ENCODE data around the gene QRFP. TPM values are rescaled to one million over a fixed set of nuclear protein-coding genes. Genes with fewer than 3 reads are reported as not detected.

QRFP gene
- total RNA-seq, 4 donors from 2014 or later, result not detected

DNA sequence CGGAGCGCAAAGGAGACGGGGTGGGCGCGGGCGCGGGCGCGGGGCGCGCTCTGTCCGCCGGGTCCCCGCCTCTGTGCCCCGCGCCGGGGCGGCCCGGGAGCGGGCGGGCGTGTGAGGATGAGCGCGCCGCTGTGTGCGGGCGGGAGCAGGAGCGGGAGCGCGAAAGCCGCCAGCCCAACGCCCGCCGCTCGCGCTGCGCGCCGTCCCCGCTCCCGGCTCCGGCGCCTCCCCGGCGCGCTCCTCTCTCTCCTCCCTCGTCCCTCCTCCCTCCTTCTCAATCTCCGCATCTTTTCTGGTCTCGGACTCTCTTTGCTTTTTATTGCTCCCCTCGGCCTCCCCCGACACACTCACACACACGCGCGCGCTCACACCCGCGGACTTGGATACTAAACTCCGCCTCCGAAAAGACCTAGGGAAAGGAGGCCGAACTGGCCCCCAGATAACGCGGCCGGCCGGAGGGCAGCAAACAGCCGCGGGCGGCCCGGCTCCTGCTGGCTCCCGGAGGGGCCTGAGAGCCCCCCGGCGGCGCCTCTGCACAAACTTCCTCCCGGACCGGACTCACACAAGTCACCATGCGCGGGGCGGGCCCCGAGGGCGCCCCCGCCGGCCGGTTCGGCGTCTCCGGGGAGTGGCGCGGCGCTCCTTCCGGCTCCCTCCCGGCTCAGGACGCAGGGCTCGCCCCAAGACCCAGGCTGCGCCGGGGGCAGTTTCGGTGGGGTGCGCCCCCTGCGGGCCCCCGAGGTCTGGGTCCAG is 42.2 kb upstream of the QRFP start, which contains the start of gene FIBCD1:
Gene FIBCD1 (minus strand): TSS at position 596 of the 753 bp plus-strand sequence. CDS start 640 bp downstream, outside the sequence.
- H3K4me1 ChIP-seq, result peaks cover 0 to 27% of the 10 kb centered on the region in 2 donors
- H3K27ac ChIP-seq, result no peak within 1 kb of the TSS
- H3K4me3 ChIP-seq, result peak within 1 kb of the TSS in 1 of 2 donors; percentile 20
- H3K27me3 ChIP-seq, result peaks cover 17 to 29% of the 10 kb centered on the region in 2 donors
- no peaks in the 10 kb centered on the region for H3K36me3 ChIP-seq
- H3K9me3 ChIP-seq, result no peaks in the 10 kb centered on the region
- DNase-seq, result no peak
- TF ChIP-seq, protein P1, sequence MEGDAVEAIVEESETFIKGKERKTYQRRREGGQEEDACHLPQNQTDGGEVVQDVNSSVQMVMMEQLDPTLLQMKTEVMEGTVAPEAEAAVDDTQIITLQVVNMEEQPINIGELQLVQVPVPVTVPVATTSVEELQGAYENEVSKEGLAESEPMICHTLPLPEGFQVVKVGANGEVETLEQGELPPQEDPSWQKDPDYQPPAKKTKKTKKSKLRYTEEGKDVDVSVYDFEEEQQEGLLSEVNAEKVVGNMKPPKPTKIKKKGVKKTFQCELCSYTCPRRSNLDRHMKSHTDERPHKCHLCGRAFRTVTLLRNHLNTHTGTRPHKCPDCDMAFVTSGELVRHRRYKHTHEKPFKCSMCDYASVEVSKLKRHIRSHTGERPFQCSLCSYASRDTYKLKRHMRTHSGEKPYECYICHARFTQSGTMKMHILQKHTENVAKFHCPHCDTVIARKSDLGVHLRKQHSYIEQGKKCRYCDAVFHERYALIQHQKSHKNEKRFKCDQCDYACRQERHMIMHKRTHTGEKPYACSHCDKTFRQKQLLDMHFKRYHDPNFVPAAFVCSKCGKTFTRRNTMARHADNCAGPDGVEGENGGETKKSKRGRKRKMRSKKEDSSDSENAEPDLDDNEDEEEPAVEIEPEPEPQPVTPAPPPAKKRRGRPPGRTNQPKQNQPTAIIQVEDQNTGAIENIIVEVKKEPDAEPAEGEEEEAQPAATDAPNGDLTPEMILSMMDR (IDR thresholded peaks at IDR 0.05), result no peak
- no peak for TF ChIP-seq POLR2A (IDR thresholded peaks at IDR 0.05)
- intact Hi-C loops (cut with DNase I; ENCODE audit: low total_unique reads), result loop anchor here (5.0 kb wide), 1 partner anchor 237 kb away; no protein-coding TSS in a partner anchor

DNA sequence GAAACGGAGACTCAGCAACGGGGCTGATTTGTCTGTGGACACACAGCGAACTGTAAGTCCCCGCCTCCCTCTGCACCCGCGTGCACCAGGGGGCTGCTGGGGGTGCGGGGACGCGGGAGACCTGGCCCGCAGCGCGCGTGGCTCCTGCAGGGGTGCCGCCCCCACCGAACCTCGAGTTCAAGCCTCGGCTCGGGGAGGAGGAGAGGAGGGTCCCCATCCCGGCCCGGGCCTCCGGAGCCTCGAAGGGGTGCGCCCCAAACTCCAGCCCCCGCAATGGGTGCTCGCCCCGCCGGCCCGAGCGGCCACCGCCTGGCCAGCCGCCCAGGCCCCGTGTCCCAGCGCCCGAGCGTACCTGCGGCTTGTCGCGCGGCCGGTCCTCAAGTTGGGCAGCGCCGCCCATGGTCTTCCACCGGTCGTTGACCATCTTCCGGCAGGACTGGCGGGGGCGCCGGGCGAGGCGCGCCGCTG is 41.6 kb upstream of the QRFP start:
- no peak overlapping the region for H3K4me3 ChIP-seq
- TF ChIP-seq, protein P1 (IDR thresholded peaks at IDR 0.05), result no peak
- no peak for TF ChIP-seq POLR2A (IDR thresholded peaks at IDR 0.05)
- no peaks in the 10 kb centered on the region for H3K9me3 ChIP-seq
- H3K4me1 ChIP-seq, result peaks cover 0 to 27% of the 10 kb centered on the region in 2 donors
- DNase-seq, result no peak
- no peak overlapping the region for H3K27ac ChIP-seq
- peaks cover 17 to 33% of the 10 kb centered on the region in 2 donors for H3K27me3 ChIP-seq
- H3K36me3 ChIP-seq, result no peaks in the 10 kb centered on the region
- intact Hi-C loops (cut with DNase I; ENCODE audit: low total_unique reads), result loop anchor here (5.0 kb wide), 1 partner anchor 236 kb away; no protein-coding TSS in a partner anchor

DNA sequence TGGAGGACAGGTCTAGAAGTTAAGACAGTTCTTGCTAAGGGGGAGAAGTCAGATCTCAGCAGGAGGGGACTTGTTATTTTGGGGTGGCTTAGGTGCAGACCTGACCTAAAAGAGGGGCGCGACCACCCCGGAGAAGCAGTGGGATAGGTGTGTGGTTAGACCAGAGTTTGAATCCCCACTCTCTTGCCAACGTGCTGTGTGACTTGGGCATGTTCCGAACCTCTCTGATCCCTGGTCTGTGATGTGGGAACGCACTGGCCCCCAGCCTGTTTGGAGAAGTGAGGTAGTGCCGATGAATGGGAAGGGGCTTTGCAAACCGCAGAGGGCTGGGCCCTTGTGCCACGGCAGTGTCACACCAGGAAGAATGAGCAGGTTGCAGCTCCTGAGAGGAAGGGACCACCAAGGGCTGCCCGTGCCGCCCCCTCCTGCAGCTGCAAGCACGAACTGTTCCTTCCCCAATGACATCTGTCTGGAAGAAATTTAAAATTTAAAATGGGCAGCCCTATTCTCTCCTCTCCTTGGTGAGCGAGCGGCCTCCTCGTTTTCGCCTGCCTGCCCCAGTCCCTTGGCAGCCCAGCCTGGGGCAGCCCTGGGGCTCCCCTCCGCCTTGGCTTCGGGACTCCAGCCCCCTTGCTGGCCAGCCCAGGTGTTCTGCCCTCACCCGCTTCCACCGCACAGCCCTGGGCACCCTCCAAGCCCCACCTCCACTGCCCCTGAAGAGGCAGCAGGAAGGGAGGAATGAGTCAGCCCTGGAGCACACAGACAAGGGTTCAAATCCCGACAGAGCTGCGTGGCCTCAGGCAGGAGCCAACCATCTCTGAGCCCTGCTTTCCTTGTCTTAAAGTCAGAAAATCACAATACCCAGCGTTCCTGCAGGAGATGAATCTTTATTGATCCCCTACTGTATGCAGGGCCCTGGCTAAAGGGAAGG is 40.8 kb upstream of the QRFP start:
- Histone ChIP-seq H3K36me3 (no peaks in the 10 kb centered on the region), H3K27me3 (peaks cover 17 to 33% of the 10 kb centered on the region in 2 donors), H3K27ac (no peak overlapping the region), H3K4me3 (no peak overlapping the region), H3K4me1 (peaks cover 0 to 27% of the 10 kb centered on the region in 2 donors), H3K9me3 (no peaks in the 10 kb centered on the region)
- no peak for DNase-seq
- intact Hi-C loops (cut with DNase I; ENCODE audit: low total_unique reads), result loop anchor here (5.0 kb wide), 1 partner anchor 235 kb away; no protein-coding TSS in a partner anchor
- TF ChIP-seq, protein P1 (IDR thresholded peaks at IDR 0.05), result no peak
- TF ChIP-seq POLR2A (IDR thresholded peaks at IDR 0.05), result no peak

DNA sequence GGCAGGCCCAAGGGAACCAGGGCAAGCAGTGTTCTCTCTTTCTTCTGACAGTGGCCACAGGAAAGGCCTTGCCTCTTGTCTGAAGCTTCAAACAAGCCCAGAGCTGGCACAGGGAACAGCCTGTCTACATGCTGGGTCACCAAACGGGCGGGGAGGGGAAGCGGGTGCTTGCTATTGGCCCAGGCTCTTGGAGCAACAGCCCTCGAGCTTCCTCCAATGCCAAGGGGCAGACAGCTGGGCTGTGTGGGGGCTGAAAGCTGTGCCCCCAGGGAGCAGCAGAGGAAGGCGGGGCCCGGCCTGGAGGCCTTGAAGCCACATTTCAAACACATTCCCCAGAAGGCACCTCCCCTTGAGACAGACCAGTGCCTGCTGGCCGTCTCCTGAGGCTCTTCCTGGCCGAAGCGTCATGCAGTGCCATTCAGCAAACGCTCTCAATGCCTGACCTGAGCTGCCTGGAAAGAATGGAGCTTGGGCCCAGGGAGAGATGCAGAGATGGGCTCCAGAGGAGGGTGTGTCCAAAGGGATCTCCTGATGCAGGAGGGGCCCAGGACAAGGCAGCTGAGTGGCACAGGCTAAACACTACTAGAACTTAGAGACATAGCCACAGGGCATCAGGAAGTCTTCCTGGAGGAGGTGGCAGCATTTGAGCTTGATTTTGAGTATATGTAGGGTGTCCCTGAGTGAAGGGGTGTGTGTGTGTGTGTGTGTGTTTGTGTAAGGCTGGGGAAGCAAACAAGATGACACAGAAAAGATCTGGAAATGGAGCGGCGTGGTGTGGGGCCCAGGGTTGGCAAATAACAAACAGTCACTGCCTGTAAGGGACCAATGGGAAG is 39.9 kb upstream of the QRFP start:
- no peak overlapping the region for H3K27ac ChIP-seq
- intact Hi-C loops (cut with DNase I; ENCODE audit: low total_unique reads), result loop anchor here (5.0 kb wide), 1 partner anchor 234 kb away; no protein-coding TSS in a partner anchor

More for the DNA sequence above, 39.9 kb upstream of the QRFP start:
- Histone ChIP-seq H3K27me3 (peaks cover 17 to 33% of the 10 kb centered on the region in 2 donors), H3K36me3 (no peaks in the 10 kb centered on the region), H3K9me3 (no peaks in the 10 kb centered on the region), H3K4me3 (no peak overlapping the region), H3K4me1 (peaks cover 0 to 27% of the 10 kb centered on the region in 2 donors)
- no peak for TF ChIP-seq POLR2A (IDR thresholded peaks at IDR 0.05)
- DNase-seq, result no peak
